ENCODE data around the gene PARD3B. TPM values are rescaled to one million over a fixed set of nuclear protein-coding genes. Genes with fewer than 3 reads are reported as not detected.

The PARD3B gene
- total RNA-seq, 1 experiment from 2014 or later: 0.63 TPM

GRCh38 chr2:205128726-205129125 is 583.5 kb downstream of the PARD3B start:
- no peak for DNase-seq (ENCODE audit: low read depth)

GRCh38 chr2:205129531-205129930 is 584.3 kb downstream of the PARD3B start:
- DNase-seq (ENCODE audit: low read depth): no peak

- no peak for DNase-seq (ENCODE audit: low read depth)
Observed at GRCh38 chr2:205130111-205130829, 585.0 kb downstream of the PARD3B start.

- peak; percentile 2 for DNase-seq (ENCODE audit: low read depth)
Observed at GRCh38 chr2:205133544-205133943, 588.3 kb downstream of the PARD3B start.

GRCh38 chr2:205138735-205139134 is 593.5 kb downstream of the PARD3B start:
- no peak for DNase-seq (ENCODE audit: low read depth)

GRCh38 chr2:205139822-205140463 is 594.7 kb downstream of the PARD3B start:
- no peak for DNase-seq (ENCODE audit: low read depth)

- DNase-seq (ENCODE audit: low read depth): no peak
Observed at GRCh38 chr2:205141381-205141780, 596.1 kb downstream of the PARD3B start.

- DNase-seq (ENCODE audit: low read depth): no peak
Observed at GRCh38 chr2:205145888-205146287, 600.6 kb downstream of the PARD3B start.

- DNase-seq (ENCODE audit: low read depth): no peak
Observed at GRCh38 chr2:205148755-205149154, 603.5 kb downstream of the PARD3B start.

GRCh38 chr2:205156457-205156856 is 611.2 kb downstream of the PARD3B start:
- no peak for DNase-seq (ENCODE audit: low read depth)

- DNase-seq (ENCODE audit: low read depth): no peak
Observed at GRCh38 chr2:205158404-205158803, 613.1 kb downstream of the PARD3B start.

GRCh38 chr2:205161156-205161839 is 616.0 kb downstream of the PARD3B start:
- no peak for DNase-seq (ENCODE audit: low read depth)

- DNase-seq (ENCODE audit: low read depth): no peak
Observed at GRCh38 chr2:205166745-205167144, 621.5 kb downstream of the PARD3B start.

GRCh38 chr2:205169012-205169411 is 623.7 kb downstream of the PARD3B start:
- DNase-seq (ENCODE audit: low read depth): no peak

- DNase-seq (ENCODE audit: low read depth): no peak
Observed at GRCh38 chr2:205169464-205169863, 624.2 kb downstream of the PARD3B start.

- DNase-seq (ENCODE audit: low read depth): no peak
Observed at GRCh38 chr2:205170399-205170798, 625.1 kb downstream of the PARD3B start.

GRCh38 chr2:205171261-205171940 is 626.1 kb downstream of the PARD3B start:
- no peak for DNase-seq (ENCODE audit: low read depth)

GRCh38 chr2:205175831-205176230 is 630.6 kb downstream of the PARD3B start:
- no peak for DNase-seq (ENCODE audit: low read depth)

- DNase-seq (ENCODE audit: low read depth): no peak
Observed at GRCh38 chr2:205176546-205176945, 631.3 kb downstream of the PARD3B start.

GRCh38 chr2:205177546-205177945 is 632.3 kb downstream of the PARD3B start:
- no peak for DNase-seq (ENCODE audit: low read depth)

- DNase-seq (ENCODE audit: low read depth): no peak
Observed at GRCh38 chr2:205180730-205181129, 635.5 kb downstream of the PARD3B start.

- DNase-seq (ENCODE audit: low read depth): no peak
Observed at GRCh38 chr2:205187731-205188130, 642.5 kb downstream of the PARD3B start.
